Measurements from ENCODE around the gene RALY.

Gene RALY

GRCh38 chr20:33993576-33994221 is at the start of gene RALY:
Gene RALY (plus strand): TSS chr20:33993911. CDS start chr20:34072075, 78,164 bp downstream.
- TF ChIP-seq CTCF (conservative IDR thresholded peaks at IDR 0.05): no peak

GRCh38 chr20:33944914-33945313 is 48.8 kb upstream of the RALY start:
- TF ChIP-seq CTCF (conservative IDR thresholded peaks at IDR 0.05): no peak
- H3K27ac ChIP-seq: no peak overlapping the region

More at GRCh38 chr20:33993576-33994221, at the start of gene RALY:
- peak within 1 kb of the TSS; percentile 98 for H3K27ac ChIP-seq

GRCh38 chr20:33945391-33946081 is 48.2 kb upstream of the RALY start:
- H3K27ac ChIP-seq: no peak overlapping the region
- no peak for TF ChIP-seq CTCF (conservative IDR thresholded peaks at IDR 0.05)

GRCh38 chr20:33947709-33948295 is 45.9 kb upstream of the RALY start:
- peak; percentile 47 for TF ChIP-seq CTCF (conservative IDR thresholded peaks at IDR 0.05)
- no peak overlapping the region for H3K27ac ChIP-seq

GRCh38 chr20:33948480-33948879 is 45.2 kb upstream of the RALY start:
- no peak overlapping the region for H3K27ac ChIP-seq
- no peak for TF ChIP-seq CTCF (conservative IDR thresholded peaks at IDR 0.05)

GRCh38 chr20:33951171-33951570 is 42.5 kb upstream of the RALY start:
- no peak overlapping the region for H3K27ac ChIP-seq
- no peak for TF ChIP-seq CTCF (conservative IDR thresholded peaks at IDR 0.05)

GRCh38 chr20:33954504-33954903 is 39.2 kb upstream of the RALY start:
- no peak for TF ChIP-seq CTCF (conservative IDR thresholded peaks at IDR 0.05)
- H3K27ac ChIP-seq: no peak overlapping the region
